Activated CD4-positive, alpha-beta memory T cell treated with anti-CD3 and anti-CD28 coated beads, Interleukin-2, amount 10 ng/mL, durations not matched to agents 7 days and 5 days (primary cell): ENCODE data around the gene GIMAP6. TPM values are rescaled to one million over a fixed set of nuclear protein-coding genes. Genes with fewer than 3 reads are reported as not detected.
"Not testable (repeated sequence)": the region's sequence is repeated elsewhere in the genome, so short reads cannot be mapped to it uniquely, and the experiment has no call there.

Experiments
- CTCF ChIA-PET: fragments of 350-600 bp; sonication (Branson Sonifier 250); formaldehyde crosslinking; loops from one replicate; lab custom pipeline; 2021; ENCODE audit warnings: antibody characterized with exemption, inconsistent platforms; lab: Charles Lee
- POLR2A ChIA-PET: fragments of 350-600 bp; sonication (Branson Sonifier 250); formaldehyde crosslinking; loops from one replicate; lab custom pipeline; 2021; ENCODE audit warnings: antibody characterized with exemption; lab: Charles Lee
- DNase-seq: peaks from one replicate; pipeline ENCODE4 v3.0.0-alpha.2; 2020
- H3K27ac Mint-ChIP-seq: one replicate; pipeline ENCODE4 v1.8.0; 2021; ENCODE audit warnings: mild to moderate bottlenecking, mixed read lengths
- H3K27me3 Mint-ChIP-seq: one replicate; pipeline ENCODE4 v1.8.0; 2021; ENCODE audit warnings: mixed read lengths
- H3K36me3 Mint-ChIP-seq: one replicate; pipeline ENCODE4 v1.8.0; 2021; ENCODE audit warnings: low read depth, mixed read lengths
- H3K4me1 Mint-ChIP-seq: one replicate; pipeline ENCODE4 v1.8.0; 2021; ENCODE audit warnings: mixed read lengths
- H3K4me3 Mint-ChIP-seq: one replicate; pipeline ENCODE4 v1.8.0; 2021; ENCODE audit warnings: mild to moderate bottlenecking, mixed read lengths
- H3K9me3 Mint-ChIP-seq: one replicate; pipeline ENCODE4 v1.8.0; 2021; ENCODE audit warnings: mixed read lengths
- total RNA-seq, 2 experiments: library from RNA; stranded (reverse); gene quantifications; one replicate each; pipeline ENCODE4 v1.2.3, GENCODE V29; 2021

Gene GIMAP6
- 10 to 100 TPM; 84.9 to 85.9 TPM for total RNA-seq

- H3K27ac Mint-ChIP-seq: peak within 1 kb of the TSS; percentile 89
- H3K4me1 Mint-ChIP-seq: peaks cover 68% of the 10 kb centered on the region
- H3K36me3 Mint-ChIP-seq: peaks cover 77% of the 10 kb centered on the region
- ChIA-PET POLR2A (interaction anchor here (0.7 to 4.8 kb wide), 29 partner anchors 9 to 185 kb away, joined by 3 to 39 read pairs (median 4); partner anchors contain the start of genes GIMAP1, GIMAP2, GIMAP4 and GIMAP5), CTCF (interaction anchor here (0.7 to 1.7 kb wide), 11 partner anchors 35 to 226 kb away, joined by 3 to 16 read pairs (median 3); partner anchors contain the start of gene GIMAP4)
- peak within 1 kb of the TSS; percentile 98 for H3K4me3 Mint-ChIP-seq
- peaks cover 24% of the 10 kb centered on the region for H3K9me3 Mint-ChIP-seq
- no peaks in the 10 kb centered on the region for H3K27me3 Mint-ChIP-seq
- DNase-seq: peak; percentile 56
These were observed at the start of gene GIMAP6 for GRCh38 chr7:150631866-150632864. TSS of gene GIMAP6 (minus strand) at chr7:150632385. CDS start at chr7:150630142, 2,243 bp downstream.

- POLR2A ChIA-PET, DNase-seq, H3K4me3 Mint-ChIP-seq, H3K27ac Mint-ChIP-seq, H3K27me3 Mint-ChIP-seq, CTCF ChIA-PET: not testable (repeated sequence)
- Mint-ChIP-seq H3K36me3 (peaks cover 50% of the 10 kb centered on the region), H3K9me3 (peaks cover 24% of the 10 kb centered on the region), H3K4me1 (peaks cover 85% of the 10 kb centered on the region)
These were observed 48.2 kb upstream of the GIMAP6 start for GRCh38 chr7:150680364-150680763.

DNA sequence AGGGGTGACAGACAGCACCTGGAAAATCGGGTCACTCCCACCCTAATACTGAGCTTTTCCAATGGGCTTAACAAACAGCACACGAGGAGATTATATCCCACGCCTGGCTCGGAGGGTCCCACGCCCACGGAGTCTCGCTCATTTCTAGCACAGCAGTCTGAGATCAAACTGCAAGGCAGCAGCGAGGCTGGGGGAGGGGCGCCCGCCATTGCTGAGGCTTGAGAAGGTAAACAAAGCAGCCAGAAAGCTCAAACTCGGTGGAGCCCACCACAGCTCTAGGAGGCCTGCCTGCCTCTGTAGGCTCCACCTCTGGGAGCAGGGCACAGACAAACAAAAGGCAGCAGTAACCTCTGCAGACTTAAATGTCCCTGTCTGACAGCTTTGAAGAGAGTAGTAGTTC lies 46.4 kb upstream of the GIMAP6 start:
- DNase-seq, H3K27me3 Mint-ChIP-seq: not testable (repeated sequence)
- Mint-ChIP-seq H3K9me3 (peaks cover 20% of the 10 kb centered on the region), H3K4me1 (peaks cover 79% of the 10 kb centered on the region), H3K36me3 (peaks cover 58% of the 10 kb centered on the region), H3K27ac (peak overlapping the region; percentile 77), H3K4me3 (peak overlapping the region; percentile 71)
- ChIA-PET POLR2A (interaction anchor here (0.7 to 1.9 kb wide), 3 partner anchors 10 to 206 kb away, joined by 3 to 5 read pairs (median 5); no protein-coding TSS in a partner anchor), CTCF (interaction anchor here (1.1 to 1.5 kb wide), 2 partner anchors 9 to 11 kb away, joined by 3 read pairs; no protein-coding TSS in a partner anchor)

DNA sequence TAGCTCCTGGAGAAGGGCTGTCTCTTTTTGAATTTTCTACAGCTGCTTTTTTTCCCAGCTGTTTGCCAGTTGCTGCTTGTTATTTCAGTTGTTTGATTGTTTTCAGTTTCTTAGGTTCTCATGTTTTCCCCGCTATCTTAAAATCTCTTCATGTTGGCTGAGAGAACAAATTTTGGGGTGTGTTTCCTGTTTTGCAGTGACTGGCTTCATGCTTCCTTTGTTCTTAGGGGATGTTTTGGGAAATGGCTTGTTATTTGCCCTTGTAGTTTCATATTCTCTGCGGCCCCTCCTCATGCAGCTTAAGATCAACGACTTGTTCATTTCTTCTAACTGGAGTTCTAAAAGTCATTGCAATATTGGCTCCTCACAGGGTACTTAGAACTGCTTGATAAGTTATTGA lies 44.7 kb upstream of the GIMAP6 start:
- DNase-seq, CTCF ChIA-PET, H3K27me3 Mint-ChIP-seq: not testable (repeated sequence)
- Mint-ChIP-seq H3K27ac (peak overlapping the region; percentile 85), H3K4me3 (peak overlapping the region; percentile 51), H3K4me1 (peaks cover 69% of the 10 kb centered on the region), H3K36me3 (peaks cover 54% of the 10 kb centered on the region), H3K9me3 (peaks cover 17% of the 10 kb centered on the region)
- POLR2A ChIA-PET: interaction anchor here (1.2 to 1.9 kb wide), 6 partner anchors 9 to 78 kb away, joined by 5 to 14 read pairs (median 8); partner anchors contain the start of genes GIMAP1, GIMAP2 and GIMAP6

DNA sequence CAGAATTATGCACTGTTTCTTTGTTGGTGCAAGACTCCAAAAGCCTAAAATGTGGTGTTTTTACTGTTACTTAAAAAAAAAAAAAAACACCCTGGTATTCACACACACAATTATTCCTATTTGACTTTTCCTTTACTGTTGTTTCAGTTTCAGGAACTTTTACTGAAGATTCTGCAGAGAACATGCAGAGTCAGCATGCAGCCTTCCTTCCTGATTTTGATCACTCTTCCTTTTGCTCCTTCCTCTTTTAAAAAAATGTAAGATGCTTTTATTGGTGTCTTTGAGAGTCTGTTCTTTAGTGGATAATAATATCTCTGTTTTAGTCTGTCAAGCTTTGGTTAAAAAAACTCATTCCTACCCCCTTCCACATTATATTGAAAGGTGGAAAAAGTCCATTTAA lies 44.1 kb upstream of the GIMAP6 start:
- DNase-seq, CTCF ChIA-PET: not testable (repeated sequence)

GRCh38 chr7:150675714-150676113 lies 43.5 kb upstream of the GIMAP6 start:
- H3K27ac Mint-ChIP-seq: peak overlapping the region; percentile 85
- DNase-seq: no peak
- peak overlapping the region; percentile 2 for H3K4me3 Mint-ChIP-seq
- POLR2A ChIA-PET: interaction anchor here (0.6 to 1.7 kb wide), 5 partner anchors 7 to 80 kb away, joined by 3 to 14 read pairs (median 7); partner anchors contain the start of genes GIMAP1 and GIMAP2
- CTCF ChIA-PET: no interaction called here
- H3K9me3 Mint-ChIP-seq: peaks cover 11% of the 10 kb centered on the region
- peaks cover 74% of the 10 kb centered on the region for H3K4me1 Mint-ChIP-seq
- no peaks in the 10 kb centered on the region for H3K27me3 Mint-ChIP-seq
- H3K36me3 Mint-ChIP-seq: peaks cover 44% of the 10 kb centered on the region

More for the DNA sequence above, 44.1 kb upstream of the GIMAP6 start:
- peaks cover 72% of the 10 kb centered on the region for H3K4me1 Mint-ChIP-seq
- peaks cover 50% of the 10 kb centered on the region for H3K36me3 Mint-ChIP-seq
- peaks cover 14% of the 10 kb centered on the region for H3K9me3 Mint-ChIP-seq
- H3K27me3 Mint-ChIP-seq: not testable (repeated sequence)
- peak overlapping the region; percentile 51 for H3K4me3 Mint-ChIP-seq
- peak overlapping the region; percentile 85 for H3K27ac Mint-ChIP-seq
- POLR2A ChIA-PET: interaction anchor here (1.2 to 1.7 kb wide), 5 partner anchors 8 to 79 kb away, joined by 6 to 14 read pairs (median 8); partner anchors contain the start of genes GIMAP1, GIMAP2 and GIMAP6

- Mint-ChIP-seq H3K9me3 (peaks cover 10% of the 10 kb centered on the region), H3K4me1 (peaks cover 75% of the 10 kb centered on the region), H3K36me3 (peaks cover 32% of the 10 kb centered on the region)
- POLR2A ChIA-PET, CTCF ChIA-PET, DNase-seq, H3K27me3 Mint-ChIP-seq, H3K4me3 Mint-ChIP-seq, H3K27ac Mint-ChIP-seq: not testable (repeated sequence)
These were observed 39.8 kb upstream of the GIMAP6 start for GRCh38 chr7:150671798-150672585.

GRCh38 chr7:150668977-150669376 lies 36.8 kb upstream of the GIMAP6 start:
- CTCF ChIA-PET: interaction anchor here (0.9 to 3.4 kb wide), 8 partner anchors 9 to 86 kb away, joined by 3 to 15 read pairs (median 5); partner anchors contain the start of genes GIMAP1, GIMAP2 and GIMAP6
- peaks cover 10% of the 10 kb centered on the region for H3K9me3 Mint-ChIP-seq

DNA sequence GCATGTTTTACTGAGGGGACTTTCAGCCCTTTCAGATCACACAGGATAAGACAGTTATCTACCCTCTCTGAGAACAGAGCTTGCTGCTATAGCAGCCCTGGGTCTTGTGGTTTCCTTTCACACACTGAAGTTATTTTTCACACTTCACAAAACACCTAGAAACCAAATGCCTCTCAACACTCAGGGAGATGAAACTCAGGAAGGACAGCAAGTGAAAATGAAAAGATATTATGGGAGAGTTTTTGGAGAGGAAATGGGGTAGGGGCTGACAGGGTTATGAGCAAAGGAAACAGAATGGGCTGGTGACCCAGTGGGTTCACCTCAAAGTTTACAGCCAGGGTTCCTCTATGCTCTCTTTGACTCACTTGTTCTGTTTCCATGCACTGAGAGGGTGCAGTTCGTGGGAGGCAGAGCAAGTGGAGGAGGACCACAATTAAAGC lies 36.3 kb upstream of the GIMAP6 start:
- POLR2A ChIA-PET: interaction anchor here (0.8 to 4.5 kb wide), 22 partner anchors 8 to 262 kb away, joined by 3 to 30 read pairs (median 8); partner anchors contain the start of genes GIMAP1, GIMAP2, GIMAP4 and GIMAP5
- peaks cover 10% of the 10 kb centered on the region for H3K9me3 Mint-ChIP-seq

More at GRCh38 chr7:150668977-150669376, 36.8 kb upstream of the GIMAP6 start:
- POLR2A ChIA-PET: interaction anchor here (0.9 to 4.5 kb wide), 22 partner anchors 8 to 220 kb away, joined by 3 to 30 read pairs (median 7); partner anchors contain the start of genes GIMAP1, GIMAP2, GIMAP4 and GIMAP5
- DNase-seq: no peak
- Mint-ChIP-seq H3K27me3 (no peaks in the 10 kb centered on the region), H3K36me3 (peaks cover 40% of the 10 kb centered on the region), H3K4me3 (peak overlapping the region; percentile 41), H3K4me1 (peaks cover 82% of the 10 kb centered on the region), H3K27ac (peak overlapping the region; percentile 95)

DNA sequence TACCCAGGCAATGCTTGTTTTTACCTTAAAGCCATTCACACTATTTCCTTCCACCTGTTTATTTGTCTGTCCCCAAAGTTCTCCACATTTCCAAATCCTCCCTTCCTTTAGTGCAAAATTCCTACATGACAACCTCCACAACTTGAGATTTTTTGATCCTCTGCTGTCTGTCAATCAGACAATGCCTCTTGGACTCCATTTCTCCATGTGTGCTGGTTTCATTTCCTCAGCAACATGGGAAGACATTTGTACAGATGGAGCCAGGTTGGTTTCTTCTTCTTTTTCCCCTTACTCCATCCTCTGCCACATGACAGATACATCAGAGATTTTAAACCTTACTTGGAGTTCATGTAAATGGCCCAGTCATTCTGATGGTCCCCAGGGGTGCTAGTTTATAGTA lies 34.2 kb upstream of the GIMAP6 start:
- H3K36me3 Mint-ChIP-seq: peaks cover 32% of the 10 kb centered on the region
- H3K27me3 Mint-ChIP-seq: no peaks in the 10 kb centered on the region
- peaks cover 91% of the 10 kb centered on the region for H3K4me1 Mint-ChIP-seq
- peaks cover 6% of the 10 kb centered on the region for H3K9me3 Mint-ChIP-seq
- H3K27ac Mint-ChIP-seq: peak overlapping the region; percentile 95
- H3K4me3 Mint-ChIP-seq: no peak overlapping the region
- ChIA-PET POLR2A (interaction anchor here (0.9 to 4.5 kb wide), 11 partner anchors 11 to 217 kb away, joined by 3 to 30 read pairs (median 5); partner anchors contain the start of genes GIMAP1, GIMAP2, GIMAP4 and GIMAP5), CTCF (interaction anchor here (0.8 to 1.2 kb wide), 3 partner anchors 34 to 218 kb away, joined by 3 read pairs; partner anchors contain the start of gene GIMAP6)
- no peak for DNase-seq

More for the DNA sequence above, 36.3 kb upstream of the GIMAP6 start:
- DNase-seq: peak; percentile 75
- H3K4me3 Mint-ChIP-seq: peak overlapping the region; percentile 41
- H3K36me3 Mint-ChIP-seq: peaks cover 37% of the 10 kb centered on the region
- CTCF ChIA-PET: interaction anchor here (0.7 to 3.4 kb wide), 10 partner anchors 10 to 220 kb away, joined by 3 to 15 read pairs (median 4); partner anchors contain the start of genes GIMAP1, GIMAP2, GIMAP6 and GIMAP7
- H3K27ac Mint-ChIP-seq: peak overlapping the region; percentile 95
- peaks cover 84% of the 10 kb centered on the region for H3K4me1 Mint-ChIP-seq
- H3K27me3 Mint-ChIP-seq: no peaks in the 10 kb centered on the region

DNA sequence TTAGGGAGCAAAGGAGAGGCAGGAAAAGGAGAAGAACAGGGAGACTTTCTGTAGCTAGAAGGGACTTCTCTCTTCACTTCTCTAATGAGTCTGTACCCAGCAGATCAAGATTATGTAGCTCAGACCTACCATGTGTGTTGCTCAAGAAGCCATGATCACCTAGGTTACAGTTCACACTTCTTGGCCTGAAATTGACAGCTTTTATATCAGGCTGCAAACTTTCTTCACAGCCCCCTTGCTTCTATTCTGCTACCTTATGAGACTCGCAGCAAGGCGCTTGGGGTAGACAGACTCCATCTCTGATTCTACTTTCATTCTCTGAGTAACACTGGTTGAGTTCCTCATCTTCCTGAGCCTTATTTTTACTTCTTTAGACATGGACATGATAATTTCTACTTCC lies 33.7 kb upstream of the GIMAP6 start:
- peaks cover 6% of the 10 kb centered on the region for H3K9me3 Mint-ChIP-seq
- ChIA-PET CTCF (interaction anchor here (0.8 to 1.2 kb wide), 2 partner anchors 210 to 217 kb away, joined by 3 read pairs; no protein-coding TSS in a partner anchor), POLR2A (interaction anchor here (0.9 to 4.5 kb wide), 7 partner anchors 20 to 151 kb away, joined by 3 to 30 read pairs (median 6); partner anchors contain the start of genes GIMAP1, GIMAP2, GIMAP4 and GIMAP5)
- peak overlapping the region; percentile 95 for H3K27ac Mint-ChIP-seq
- H3K4me3 Mint-ChIP-seq: no peak overlapping the region
- no peaks in the 10 kb centered on the region for H3K27me3 Mint-ChIP-seq
- DNase-seq: no peak
- peaks cover 91% of the 10 kb centered on the region for H3K4me1 Mint-ChIP-seq
- peaks cover 34% of the 10 kb centered on the region for H3K36me3 Mint-ChIP-seq
